Neural progenitor cell (in vitro differentiated cells): ENCODE results near the gene IL7R. TPM values are rescaled to one million over a fixed set of nuclear protein-coding genes. Genes with fewer than 3 reads are reported as not detected.

ENCODE experiments used
- DNase-seq: peaks from one replicate; pipeline ENCODE4 v3.0.0-alpha.2; 2016; ENCODE audit warnings: low spot score
- H2AFZ ChIP-seq: fragments of 200-600 bp; sonication (generic); replicated peaks from 2 replicates; pipeline ENCODE4 v1.6.1; 2016; ENCODE audit warnings: antibody characterized with exemption
- H3F3A ChIP-seq: fragments of 200-600 bp; sonication (generic); 2 replicates; pipeline ENCODE4 v1.6.1; 2016; ENCODE audit warnings: antibody characterized with exemption, low read depth
- H3K27ac ChIP-seq: fragments of 200-600 bp; sonication (generic); 2 replicates; pipeline ENCODE4 v1.5.1; 2016; ENCODE audit warnings: mild to moderate bottlenecking
- H3K27me3 ChIP-seq: fragments of 200-600 bp; sonication (generic); 2 replicates; pipeline ENCODE4 v1.6.1; 2016; ENCODE audit warnings: mild to moderate bottlenecking, moderate library complexity
- H3K36me3 ChIP-seq: fragments of 200-600 bp; sonication (generic); 2 replicates; pipeline ENCODE4 v1.5.1; 2016
- H3K4me1 ChIP-seq: fragments of 200-600 bp; sonication (generic); 2 replicates; pipeline ENCODE4 v1.6.1; 2016; ENCODE audit warnings: mixed run types
- H3K4me2 ChIP-seq: fragments of 200-600 bp; sonication (generic); 2 replicates; pipeline ENCODE4 v1.6.1; 2016
- H3K4me3 ChIP-seq: fragments of 200-600 bp; sonication (generic); 2 replicates; pipeline ENCODE4 v1.5.1; 2016
- H3K79me2 ChIP-seq: fragments of 200-600 bp; sonication (generic); 2 replicates; pipeline ENCODE4 v1.6.1; 2016; ENCODE audit warnings: low read depth
- H3K9ac ChIP-seq: fragments of 200-600 bp; sonication (generic); 2 replicates; pipeline ENCODE4 v1.6.1; 2016
- H3K9me3 ChIP-seq: fragments of 200-600 bp; sonication (generic); 2 replicates; pipeline ENCODE4 v1.5.1; 2016; ENCODE audit warnings: low read depth
- H4K20me1 ChIP-seq: fragments of 200-600 bp; sonication (generic); 2 replicates; pipeline ENCODE4 v1.6.1; 2016; ENCODE audit warnings: low read depth
- H3K27ac Mint-ChIP-seq: 3 replicates; pipeline ENCODE4 v1.8.0; 2021; ENCODE audit warnings: mixed read lengths
- H3K27me3 Mint-ChIP-seq: 2 replicates; pipeline ENCODE4 v1.8.0; 2022; ENCODE audit warnings: low read depth, mild to moderate bottlenecking, inconsistent platforms, moderate library complexity, mixed read lengths; ENCODE audit not compliant: insufficient read depth
- H3K36me3 Mint-ChIP-seq: 3 replicates; pipeline ENCODE4 v1.8.0; 2021; ENCODE audit warnings: mixed read lengths
- H3K4me1 Mint-ChIP-seq: 3 replicates; pipeline ENCODE4 v1.8.0; 2021; ENCODE audit warnings: mixed read lengths
- H3K4me3 Mint-ChIP-seq: 3 replicates; pipeline ENCODE4 v1.8.0; 2021; ENCODE audit warnings: mild to moderate bottlenecking, moderate library complexity, mixed read lengths
- H3K9me3 Mint-ChIP-seq: 3 replicates; pipeline ENCODE4 v1.8.0; 2020; ENCODE audit warnings: mixed read lengths
- EZH2 ChIP-seq: fragments of 200-600 bp; sonication (generic); IDR thresholded peaks from 2 replicates; pipeline ENCODE4 v1.6.1; 2017; ENCODE audit warnings: antibody characterized with exemption, mild to moderate bottlenecking, moderate library complexity
- EZH2phosphoT487 ChIP-seq: fragments of 200-600 bp; sonication (generic); IDR thresholded peaks from 2 replicates; pipeline ENCODE4 v1.6.1; 2017; ENCODE audit warnings: antibody characterized with exemption
- total RNA-seq: library from RNA; depleted of rRNA; stranded (reverse); fragments of >200 nt; gene quantifications from 2 replicates; pipeline ENCODE4 v1.2.3, GENCODE V29; 2015; ENCODE audit warnings: low replicate concordance
- TF ChIP-seq, protein P1 (sequence below): fragments of 200-600 bp; sonication (generic); IDR thresholded peaks from 2 replicates; pipeline ENCODE4 v1.5.1; 2017; ENCODE audit warnings: antibody characterized with exemption, mild to moderate bottlenecking

The IL7R gene
- total RNA-seq, 1 donor from 2014 or later: not detected

DNA sequence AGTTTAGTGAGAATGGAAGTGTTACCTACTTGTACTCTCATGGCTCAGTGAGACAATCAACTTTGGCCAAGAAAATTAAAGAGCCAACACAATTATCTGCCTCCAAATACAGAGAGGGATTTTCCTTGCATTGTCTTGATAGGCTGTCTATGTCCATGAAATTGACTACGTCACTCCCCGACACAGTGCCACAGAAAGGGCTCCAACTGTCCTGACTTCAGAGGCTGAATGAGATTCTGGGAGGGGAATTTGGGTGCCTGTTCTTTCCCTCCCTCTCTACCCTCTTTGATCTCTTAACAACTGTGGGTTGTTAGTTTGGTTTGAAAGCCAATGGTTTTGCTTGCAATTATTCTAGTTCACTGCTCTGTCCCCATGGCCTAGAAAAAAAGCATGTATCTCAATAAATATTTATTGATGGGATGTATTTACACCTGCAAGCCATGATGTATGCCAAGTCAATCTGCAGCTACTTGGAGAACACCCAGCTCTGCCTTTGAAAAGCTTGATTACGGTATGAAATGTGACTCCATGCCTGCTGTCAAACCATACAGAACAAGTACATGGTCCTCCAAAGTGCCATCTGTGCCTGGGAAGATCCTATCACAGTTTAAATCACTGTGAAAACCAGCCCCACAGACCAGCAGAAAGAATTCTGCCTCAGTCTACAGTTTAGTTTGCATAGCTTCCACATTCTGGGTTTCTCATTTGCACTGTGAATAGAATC, 44.4 kb downstream of the IL7R start:
- H3K27ac Mint-ChIP-seq: no peak overlapping the region
- Histone ChIP-seq H3K4me2 (no peak overlapping the region), H3K27me3 (no peaks in the 10 kb centered on the region), H3K79me2 (no peaks in the 10 kb centered on the region), H3F3A (no peaks in the 10 kb centered on the region), H3K9me3 (no peaks in the 10 kb centered on the region), H4K20me1 (no peaks in the 10 kb centered on the region), H3K4me3 (no peak overlapping the region), H3K4me1 (no peaks in the 10 kb centered on the region), H3K9ac (no peak overlapping the region), H3K36me3 (no peaks in the 10 kb centered on the region), H2AFZ (no peak overlapping the region), H3K27ac (no peak overlapping the region)
- no peak overlapping the region for H3K4me3 Mint-ChIP-seq
- no peaks in the 10 kb centered on the region for H3K36me3 Mint-ChIP-seq
- TF ChIP-seq, protein P1, sequence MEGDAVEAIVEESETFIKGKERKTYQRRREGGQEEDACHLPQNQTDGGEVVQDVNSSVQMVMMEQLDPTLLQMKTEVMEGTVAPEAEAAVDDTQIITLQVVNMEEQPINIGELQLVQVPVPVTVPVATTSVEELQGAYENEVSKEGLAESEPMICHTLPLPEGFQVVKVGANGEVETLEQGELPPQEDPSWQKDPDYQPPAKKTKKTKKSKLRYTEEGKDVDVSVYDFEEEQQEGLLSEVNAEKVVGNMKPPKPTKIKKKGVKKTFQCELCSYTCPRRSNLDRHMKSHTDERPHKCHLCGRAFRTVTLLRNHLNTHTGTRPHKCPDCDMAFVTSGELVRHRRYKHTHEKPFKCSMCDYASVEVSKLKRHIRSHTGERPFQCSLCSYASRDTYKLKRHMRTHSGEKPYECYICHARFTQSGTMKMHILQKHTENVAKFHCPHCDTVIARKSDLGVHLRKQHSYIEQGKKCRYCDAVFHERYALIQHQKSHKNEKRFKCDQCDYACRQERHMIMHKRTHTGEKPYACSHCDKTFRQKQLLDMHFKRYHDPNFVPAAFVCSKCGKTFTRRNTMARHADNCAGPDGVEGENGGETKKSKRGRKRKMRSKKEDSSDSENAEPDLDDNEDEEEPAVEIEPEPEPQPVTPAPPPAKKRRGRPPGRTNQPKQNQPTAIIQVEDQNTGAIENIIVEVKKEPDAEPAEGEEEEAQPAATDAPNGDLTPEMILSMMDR: no peak
- TF ChIP-seq EZH2 (no peak), EZH2phosphoT487 (no peak)
- no peaks in the 10 kb centered on the region for H3K27me3 Mint-ChIP-seq
- H3K4me1 Mint-ChIP-seq: peaks cover 11% of the 10 kb centered on the region
- peaks cover 8% of the 10 kb centered on the region for H3K9me3 Mint-ChIP-seq
- DNase-seq: no peak

DNA sequence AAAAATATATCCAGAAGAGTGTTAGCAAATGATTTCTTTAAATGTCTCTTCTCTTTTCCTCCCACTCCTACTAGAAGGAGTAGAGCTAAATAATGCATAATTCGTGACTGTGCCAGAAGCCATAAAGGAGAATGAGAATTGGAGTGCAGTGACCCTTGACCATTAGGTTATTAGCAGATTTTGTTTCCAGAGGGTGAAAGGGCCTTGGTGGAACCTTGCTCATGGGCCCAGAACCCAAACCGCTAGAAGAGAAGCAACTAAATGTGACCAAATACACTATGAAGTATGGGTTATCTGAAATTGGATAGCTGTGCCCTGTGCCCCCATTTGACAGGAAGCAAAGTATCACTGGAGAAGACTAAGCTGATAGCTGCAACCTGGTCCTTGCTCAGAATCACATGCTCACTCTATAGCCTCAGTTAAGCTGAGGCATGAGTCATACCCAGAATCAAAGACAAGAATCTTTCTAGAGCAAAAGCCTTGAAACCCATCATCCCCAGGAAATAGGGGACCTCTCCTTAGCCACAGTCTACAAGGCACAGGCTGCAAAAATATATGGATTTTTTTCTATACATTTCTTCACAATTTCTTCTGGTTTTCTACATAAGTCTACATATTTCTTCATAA, 45.5 kb downstream of the IL7R start:
- TF ChIP-seq, protein P1: no peak
- TF ChIP-seq EZH2 (no peak), EZH2phosphoT487 (no peak)
- Mint-ChIP-seq H3K4me3 (no peak overlapping the region), H3K36me3 (no peaks in the 10 kb centered on the region), H3K4me1 (peaks cover 11% of the 10 kb centered on the region), H3K9me3 (peaks cover 8% of the 10 kb centered on the region), H3K27me3 (no peaks in the 10 kb centered on the region), H3K27ac (no peak overlapping the region)
- Histone ChIP-seq H3K4me1 (no peaks in the 10 kb centered on the region), H3K4me3 (no peak overlapping the region), H3K9me3 (no peaks in the 10 kb centered on the region), H3K79me2 (no peaks in the 10 kb centered on the region), H3F3A (no peaks in the 10 kb centered on the region), H3K9ac (no peak overlapping the region), H2AFZ (no peak overlapping the region), H3K27me3 (no peaks in the 10 kb centered on the region), H3K4me2 (no peak overlapping the region), H3K27ac (no peak overlapping the region), H4K20me1 (no peaks in the 10 kb centered on the region), H3K36me3 (no peaks in the 10 kb centered on the region)
- DNase-seq: no peak

DNA sequence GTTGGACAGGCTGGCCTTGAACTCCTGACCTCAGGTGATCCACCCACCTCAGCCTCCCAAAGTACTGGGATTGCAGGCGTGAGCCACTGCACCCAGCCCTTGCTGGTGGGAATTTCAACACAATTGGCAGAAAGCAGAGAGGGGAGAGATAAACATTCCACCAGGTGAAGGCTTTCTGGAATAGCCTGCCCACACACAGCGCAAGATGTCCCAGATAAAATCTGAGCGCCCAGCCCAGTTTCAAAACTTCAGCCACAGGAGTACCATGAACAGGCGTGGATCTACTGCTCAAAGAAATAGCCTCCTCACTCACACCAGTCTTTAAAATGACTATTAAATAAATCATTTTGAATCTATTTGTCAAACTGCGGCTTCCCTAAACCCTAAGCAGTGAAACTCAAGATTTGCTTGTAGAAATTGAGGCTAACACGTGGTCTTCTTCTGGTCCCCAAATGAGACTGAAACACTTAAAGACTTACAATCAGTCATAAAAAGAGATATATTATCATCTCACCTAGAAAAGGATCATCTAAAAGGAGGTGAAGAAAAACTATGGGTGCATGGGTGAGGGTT, 47.0 kb downstream of the IL7R start:
- Histone ChIP-seq H3K4me3 (no peak overlapping the region), H4K20me1 (no peaks in the 10 kb centered on the region), H3K9ac (no peak overlapping the region), H3K79me2 (no peaks in the 10 kb centered on the region), H2AFZ (no peak overlapping the region), H3K4me1 (peaks cover 5% of the 10 kb centered on the region), H3K27ac (no peak overlapping the region), H3K4me2 (no peak overlapping the region), H3K9me3 (no peaks in the 10 kb centered on the region), H3K27me3 (no peaks in the 10 kb centered on the region), H3F3A (no peaks in the 10 kb centered on the region), H3K36me3 (no peaks in the 10 kb centered on the region)
- peaks cover 15% of the 10 kb centered on the region for H3K4me1 Mint-ChIP-seq
- TF ChIP-seq EZH2 (no peak), EZH2phosphoT487 (no peak)
- TF ChIP-seq, protein P1: no peak
- DNase-seq: no peak
- H3K27ac Mint-ChIP-seq: no peak overlapping the region
- H3K36me3 Mint-ChIP-seq: no peaks in the 10 kb centered on the region
- H3K4me3 Mint-ChIP-seq: no peak overlapping the region
- no peaks in the 10 kb centered on the region for H3K27me3 Mint-ChIP-seq
- H3K9me3 Mint-ChIP-seq: peaks cover 8% of the 10 kb centered on the region
